ENCODE measurements around the gene SIRT1. TPM values are rescaled to one million over a fixed set of nuclear protein-coding genes. Genes with fewer than 3 reads are reported as not detected.

SIRT1 gene
- total RNA-seq (2022; extraction: Qiagen RNA extraction): 22.2 to 32.7 TPM (median 24.5 TPM) in 5 replicates

GRCh38 chr10:67884313-67884841, at the start of gene SIRT1:
SIRT1 (plus strand) TSS chr10:67884656; CDS start chr10:67884722, 66 bp downstream.

GRCh38 chr10:67837541-67838314, 46.7 kb upstream of the SIRT1 start, which contains the start of gene DNAJC12:
DNAJC12 (minus strand) TSS chr10:67838188; CDS start chr10:67838011, 177 bp downstream.

Other genes starting within 250 kb of the SIRT1 start
- gene CTNNA3, start 188.5 kb upstream of the SIRT1 start, total RNA-seq (2022; extraction: Qiagen RNA extraction): not detected in 5 replicates
- gene DNAJC12, start 46.5 kb upstream of the SIRT1 start, total RNA-seq (2022; extraction: Qiagen RNA extraction): 55.1 to 79.5 TPM (median 64.3 TPM) in 5 replicates
- gene HERC4, start 190.6 kb downstream of the SIRT1 start, total RNA-seq (2022; extraction: Qiagen RNA extraction): 40.0 to 62.4 TPM (median 46.8 TPM) in 5 replicates
- gene MYPN, start 224.8 kb downstream of the SIRT1 start, total RNA-seq (2022; extraction: Qiagen RNA extraction): 2.6 to 3.5 TPM (median 3.1 TPM) in 5 replicates